ENCODE results near the gene MYORG.

GRCh38 chr9:34405719-34406118 lies 29.0 kb upstream of the MYORG start:
- TF ChIP-seq CTCF (IDR thresholded peaks at IDR 0.05) (no peak), EP300 (IDR thresholded peaks at IDR 0.05; ENCODE audit: low read depth) (no peak), POLR2A (IDR thresholded peaks at IDR 0.05) (no peak)

All from transverse colon (tissue), 3 donors.